Neural progenitor cell (in vitro differentiated cells): ENCODE data around the gene SLC35C1. TPM values are rescaled to one million over a fixed set of nuclear protein-coding genes. Genes with fewer than 3 reads are reported as not detected.

Source experiments
- DNase-seq: peaks from one replicate; pipeline ENCODE4 v3.0.0-alpha.2; 2016; ENCODE audit warnings: low spot score
- H2AFZ ChIP-seq: fragments of 200-600 bp; sonication (generic); replicated peaks from 2 replicates; pipeline ENCODE4 v1.6.1; 2016; ENCODE audit warnings: antibody characterized with exemption
- H3F3A ChIP-seq: fragments of 200-600 bp; sonication (generic); 2 replicates; pipeline ENCODE4 v1.6.1; 2016; ENCODE audit warnings: antibody characterized with exemption, low read depth
- H3K27ac ChIP-seq: fragments of 200-600 bp; sonication (generic); 2 replicates; pipeline ENCODE4 v1.5.1; 2016; ENCODE audit warnings: mild to moderate bottlenecking
- H3K27me3 ChIP-seq: fragments of 200-600 bp; sonication (generic); 2 replicates; pipeline ENCODE4 v1.6.1; 2016; ENCODE audit warnings: mild to moderate bottlenecking, moderate library complexity
- H3K36me3 ChIP-seq: fragments of 200-600 bp; sonication (generic); 2 replicates; pipeline ENCODE4 v1.5.1; 2016
- H3K4me1 ChIP-seq: fragments of 200-600 bp; sonication (generic); 2 replicates; pipeline ENCODE4 v1.6.1; 2016; ENCODE audit warnings: mixed run types
- H3K4me2 ChIP-seq: fragments of 200-600 bp; sonication (generic); 2 replicates; pipeline ENCODE4 v1.6.1; 2016
- H3K4me3 ChIP-seq: fragments of 200-600 bp; sonication (generic); 2 replicates; pipeline ENCODE4 v1.5.1; 2016
- H3K79me2 ChIP-seq: fragments of 200-600 bp; sonication (generic); 2 replicates; pipeline ENCODE4 v1.6.1; 2016; ENCODE audit warnings: low read depth
- H3K9ac ChIP-seq: fragments of 200-600 bp; sonication (generic); 2 replicates; pipeline ENCODE4 v1.6.1; 2016
- H3K9me3 ChIP-seq: fragments of 200-600 bp; sonication (generic); 2 replicates; pipeline ENCODE4 v1.5.1; 2016; ENCODE audit warnings: low read depth
- H4K20me1 ChIP-seq: fragments of 200-600 bp; sonication (generic); 2 replicates; pipeline ENCODE4 v1.6.1; 2016; ENCODE audit warnings: low read depth
- H3K27ac Mint-ChIP-seq: 3 replicates; pipeline ENCODE4 v1.8.0; 2021; ENCODE audit warnings: mixed read lengths
- H3K27me3 Mint-ChIP-seq: 2 replicates; pipeline ENCODE4 v1.8.0; 2022; ENCODE audit warnings: low read depth, mild to moderate bottlenecking, inconsistent platforms, moderate library complexity, mixed read lengths; ENCODE audit not compliant: insufficient read depth
- H3K36me3 Mint-ChIP-seq: 3 replicates; pipeline ENCODE4 v1.8.0; 2021; ENCODE audit warnings: mixed read lengths
- H3K4me1 Mint-ChIP-seq: 3 replicates; pipeline ENCODE4 v1.8.0; 2021; ENCODE audit warnings: mixed read lengths
- H3K4me3 Mint-ChIP-seq: 3 replicates; pipeline ENCODE4 v1.8.0; 2021; ENCODE audit warnings: mild to moderate bottlenecking, moderate library complexity, mixed read lengths
- H3K9me3 Mint-ChIP-seq: 3 replicates; pipeline ENCODE4 v1.8.0; 2020; ENCODE audit warnings: mixed read lengths
- CTCF ChIP-seq: fragments of 200-600 bp; sonication (generic); IDR thresholded peaks from 2 replicates; pipeline ENCODE4 v1.5.1; 2017; ENCODE audit warnings: antibody characterized with exemption, mild to moderate bottlenecking
- EZH2 ChIP-seq: fragments of 200-600 bp; sonication (generic); IDR thresholded peaks from 2 replicates; pipeline ENCODE4 v1.6.1; 2017; ENCODE audit warnings: antibody characterized with exemption, mild to moderate bottlenecking, moderate library complexity
- EZH2phosphoT487 ChIP-seq: fragments of 200-600 bp; sonication (generic); IDR thresholded peaks from 2 replicates; pipeline ENCODE4 v1.6.1; 2017; ENCODE audit warnings: antibody characterized with exemption
- total RNA-seq: library from RNA; depleted of rRNA; stranded (reverse); fragments of >200 nt; gene quantifications from 2 replicates; pipeline ENCODE4 v1.2.3, GENCODE V29; 2015; ENCODE audit warnings: low replicate concordance

SLC35C1 gene
- total RNA-seq, 1 donor from 2014 or later: 1.3 TPM

GRCh38 chr11:45796461-45796861 is 8.5 kb upstream of the SLC35C1 start:
- Mint-ChIP-seq H3K27me3 (peaks cover 15% of the 10 kb centered on the region), H3K36me3 (no peaks in the 10 kb centered on the region), H3K4me3 (no peak overlapping the region), H3K4me1 (peaks cover 2% of the 10 kb centered on the region), H3K9me3 (no peaks in the 10 kb centered on the region), H3K27ac (no peak overlapping the region)
- H3K27me3 ChIP-seq: peaks cover 5% of the 10 kb centered on the region
- H3K36me3 ChIP-seq: no peaks in the 10 kb centered on the region
- no peak overlapping the region for H3K4me3 ChIP-seq
- H2AFZ ChIP-seq: no peak overlapping the region
- H4K20me1 ChIP-seq: no peaks in the 10 kb centered on the region
- H3K27ac ChIP-seq: no peak overlapping the region
- H3F3A ChIP-seq: no peaks in the 10 kb centered on the region
- no peaks in the 10 kb centered on the region for H3K79me2 ChIP-seq
- no peaks in the 10 kb centered on the region for H3K4me1 ChIP-seq
- no peaks in the 10 kb centered on the region for H3K9me3 ChIP-seq
- H3K9ac ChIP-seq: no peak overlapping the region
- H3K4me2 ChIP-seq: no peak overlapping the region
- TF ChIP-seq EZH2: no peak
- TF ChIP-seq EZH2phosphoT487: no peak
- no peak for TF ChIP-seq CTCF
- no peak for DNase-seq

- H2AFZ ChIP-seq: no peak overlapping the region
- Mint-ChIP-seq H3K4me3 (no peak overlapping the region), H3K27me3 (peaks cover 28% of the 10 kb centered on the region), H3K36me3 (no peaks in the 10 kb centered on the region), H3K4me1 (peaks cover 4% of the 10 kb centered on the region), H3K27ac (no peak overlapping the region), H3K9me3 (no peaks in the 10 kb centered on the region)
- H3K9ac ChIP-seq: no peak overlapping the region
- H3K79me2 ChIP-seq: no peaks in the 10 kb centered on the region
- no peak overlapping the region for H3K4me3 ChIP-seq
- DNase-seq: no peak
- TF ChIP-seq EZH2 (no peak), EZH2phosphoT487 (no peak), CTCF (no peak)
- H4K20me1 ChIP-seq: no peaks in the 10 kb centered on the region
- H3K36me3 ChIP-seq: no peaks in the 10 kb centered on the region
- peaks cover 30% of the 10 kb centered on the region for H3K27me3 ChIP-seq
- no peaks in the 10 kb centered on the region for H3K4me1 ChIP-seq
- no peak overlapping the region for H3K27ac ChIP-seq
- H3K9me3 ChIP-seq: no peaks in the 10 kb centered on the region
- peaks cover 5% of the 10 kb centered on the region for H3F3A ChIP-seq
- H3K4me2 ChIP-seq: no peak overlapping the region
These were observed 6.0 kb upstream of the SLC35C1 start for GRCh38 chr11:45798793-45799441.

GRCh38 chr11:45799562-45799961 is 5.4 kb upstream of the SLC35C1 start:
- no peaks in the 10 kb centered on the region for H3K9me3 ChIP-seq

More at GRCh38 chr11:45799562-45799961, 5.4 kb upstream of the SLC35C1 start:
- no peaks in the 10 kb centered on the region for H3K4me1 ChIP-seq
- H3K36me3 Mint-ChIP-seq: no peaks in the 10 kb centered on the region
- H3K4me3 Mint-ChIP-seq: no peak overlapping the region
- peaks cover 2% of the 10 kb centered on the region for H3K4me1 Mint-ChIP-seq
- H3K4me3 ChIP-seq: no peak overlapping the region
- H3K27me3 Mint-ChIP-seq: peaks cover 23% of the 10 kb centered on the region
- no peaks in the 10 kb centered on the region for H3K9me3 Mint-ChIP-seq
- no peaks in the 10 kb centered on the region for H4K20me1 ChIP-seq
- no peak overlapping the region for H3K27ac ChIP-seq
- H3K4me2 ChIP-seq: no peak overlapping the region
- no peak for DNase-seq
- no peak overlapping the region for H3K9ac ChIP-seq
- no peaks in the 10 kb centered on the region for H3K79me2 ChIP-seq
- TF ChIP-seq CTCF (no peak), EZH2phosphoT487 (no peak), EZH2 (no peak)
- H2AFZ ChIP-seq: no peak overlapping the region
- peaks cover 11% of the 10 kb centered on the region for H3F3A ChIP-seq
- no peak overlapping the region for H3K27ac Mint-ChIP-seq
- no peaks in the 10 kb centered on the region for H3K36me3 ChIP-seq
- H3K27me3 ChIP-seq: peaks cover 36% of the 10 kb centered on the region
